ENCODE measurements around the gene CADM2. TPM values are rescaled to one million over a fixed set of nuclear protein-coding genes. Genes with fewer than 3 reads are reported as not detected.

CADM2 gene
- total RNA-seq, 1 experiment from 2014 or later, result not detected

DNA sequence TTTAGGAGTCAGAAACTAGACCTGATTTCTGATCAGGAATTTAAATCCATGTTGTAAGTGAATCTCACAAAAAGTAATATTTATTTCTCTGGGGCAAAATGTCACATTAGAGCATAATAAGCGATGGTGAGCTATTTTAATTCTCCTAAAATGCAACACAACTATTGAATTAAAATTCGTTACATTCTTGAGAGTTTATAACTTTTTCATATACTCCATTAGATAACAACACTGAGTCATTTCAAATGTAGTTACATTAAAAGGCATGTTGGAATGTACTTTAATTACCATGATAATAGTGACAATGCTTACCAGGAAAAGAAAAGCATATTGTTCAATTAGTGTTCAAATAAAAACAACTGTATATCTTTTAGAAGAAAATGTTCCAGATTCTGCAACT is 116.9 kb downstream of the CADM2 start:
- no peak overlapping the region for H2AFZ ChIP-seq (ENCODE audit: low read depth, low read length, poor library complexity, severe bottlenecking)
- peaks cover 11 to 13% of the 10 kb centered on the region in 2 experiments; a peak in 1 of 4 replicates for H3K9me3 ChIP-seq (ENCODE audit: control insufficient read depth in 1 of 2, insufficient read depth in 1 of 2, low read depth in 1 of 2, low read length in 2 of 2)
- RAD21 ChIA-PET (ENCODE audit: low non-redundant PET in 1 of 2, low total read pairs in 2 of 2, uncharacterized antibody in 2 of 2, unreplicated experiment in 2 of 2), result no interaction called here
- H3K79me2 ChIP-seq (ENCODE audit: insufficient read depth, low read length), result no peaks in the 10 kb centered on the region
- no peaks in the 10 kb centered on the region for H3K36me3 ChIP-seq (ENCODE audit: control insufficient read depth in 1 of 2, insufficient read depth in 2 of 2, low read length in 2 of 2)
- H3K9ac ChIP-seq (ENCODE audit: low read length), result no peak overlapping the region
- DNase-seq (ENCODE audit: low read depth, low spot score), result no peak
- no peaks in the 10 kb centered on the region for H3K27me3 ChIP-seq (ENCODE audit: insufficient read depth, low read length)
- H3K4me1 ChIP-seq (ENCODE audit: control insufficient read depth in 1 of 2, insufficient read depth in 2 of 2, low read length in 2 of 2), result no peaks in the 10 kb centered on the region
- no TSS peak for BruUV-seq (replicated peaks)
- CTCF ChIA-PET, result no interaction called here
- no peak overlapping the region for H3K27ac ChIP-seq (ENCODE audit: low read depth, low read length)
- no peak overlapping the region for H3K4me2 ChIP-seq (ENCODE audit: low read length)
- H4K20me1 ChIP-seq (ENCODE audit: insufficient read depth), result no peaks in the 10 kb centered on the region
- intact Hi-C loops (cut with micrococcal nuclease), result no loop called here
- ATAC-seq, result no peak
- POLR2A ChIA-PET, result no interaction called here
- no peak overlapping the region for H3K4me3 ChIP-seq (replicated peaks in 1 of 2; ENCODE audit: low read depth in 1 of 2, low read length in 2 of 2)
- no peaks in the 10 kb centered on the region for H3K9me2 ChIP-seq (ENCODE audit: insufficient read depth)
- TF ChIP-seq REST (IDR thresholded peaks at IDR 0.05; ENCODE audit: low read depth) (no peak), ELF1 (IDR thresholded peaks at IDR 0.05; ENCODE audit: borderline replicate concordance, low read depth) (no peak), CEBPB (IDR thresholded peaks at IDR 0.05; ENCODE audit: low read depth) (no peak)

DNA sequence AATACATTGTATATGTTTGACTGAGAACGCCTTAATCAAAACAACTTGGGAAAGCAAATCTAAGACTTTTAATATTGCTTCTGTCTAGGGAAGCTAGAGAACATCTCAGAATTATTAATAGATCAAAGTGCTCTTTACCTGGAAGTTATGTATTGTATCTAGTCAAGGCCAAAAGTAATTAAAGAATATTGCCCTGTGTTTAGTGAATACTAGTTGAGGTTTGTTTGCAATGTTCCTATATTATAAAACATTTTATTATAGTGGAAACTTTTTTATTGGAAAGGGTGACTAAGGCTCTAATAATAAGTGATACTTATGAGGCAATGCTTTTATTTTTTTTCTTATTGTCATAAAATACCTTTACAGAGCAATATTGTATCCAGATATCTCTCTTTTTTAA is 118.2 kb downstream of the CADM2 start:
- Histone ChIP-seq H4K20me1 (ENCODE audit: insufficient read depth) (no peaks in the 10 kb centered on the region), H3K36me3 (ENCODE audit: control insufficient read depth in 1 of 2, insufficient read depth in 2 of 2, low read length in 2 of 2) (no peaks in the 10 kb centered on the region), H3K9ac (ENCODE audit: low read length) (no peak overlapping the region), H3K27me3 (ENCODE audit: insufficient read depth, low read length) (no peaks in the 10 kb centered on the region), H3K9me2 (ENCODE audit: insufficient read depth) (no peaks in the 10 kb centered on the region), H3K79me2 (ENCODE audit: insufficient read depth, low read length) (no peaks in the 10 kb centered on the region), H2AFZ (ENCODE audit: low read depth, low read length, poor library complexity, severe bottlenecking) (no peak overlapping the region), H3K4me1 (ENCODE audit: control insufficient read depth in 1 of 2, insufficient read depth in 2 of 2, low read length in 2 of 2) (no peaks in the 10 kb centered on the region), H3K4me3 (replicated peaks in 1 of 2; ENCODE audit: low read depth in 1 of 2, low read length in 2 of 2) (no peak overlapping the region), H3K9me3 (ENCODE audit: control insufficient read depth in 1 of 2, insufficient read depth in 1 of 2, low read depth in 1 of 2, low read length in 2 of 2) (peaks cover 10 to 11% of the 10 kb centered on the region in 2 experiments; a peak in 2 of 4 replicates), H3K4me2 (ENCODE audit: low read length) (no peak overlapping the region), H3K27ac (ENCODE audit: low read depth, low read length) (no peak overlapping the region)
- POLR2A ChIA-PET, result no interaction called here
- CTCF ChIA-PET, result no interaction called here
- BruUV-seq (replicated peaks), result no TSS peak
- no peak for TF ChIP-seq CBX3 (IDR thresholded peaks at IDR 0.05; ENCODE audit: low read depth)
- RAD21 ChIA-PET (ENCODE audit: low non-redundant PET in 1 of 2, low total read pairs in 2 of 2, uncharacterized antibody in 2 of 2, unreplicated experiment in 2 of 2), result no interaction called here
- intact Hi-C loops (cut with micrococcal nuclease), result no loop called here
- DNase-seq (ENCODE audit: low read depth, low spot score) (no peak), ATAC-seq (no peak)
